ENCODE measurements around the gene E4F1.
A peak's percentile ranks its signal among the peaks of the same experiment; 100 is the strongest.
"Not testable (repeated sequence)": the region's sequence is repeated elsewhere in the genome, so short reads cannot be mapped to it uniquely, and the experiment has no call there.

The E4F1 gene

GRCh38 chr16:2190659-2191445 is 32.5 kb upstream of the E4F1 start:
- no peak for DNase-seq

- DNase-seq, result no peak
Measured at GRCh38 chr16:2191446-2191706, 32.0 kb upstream of the E4F1 start.

- no peak for DNase-seq
Measured at GRCh38 chr16:2194166-2194834, 29.1 kb upstream of the E4F1 start.

GRCh38 chr16:2194852-2195321 is 28.5 kb upstream of the E4F1 start:
- peak; percentile 33 for DNase-seq

GRCh38 chr16:2195322-2196161 is 27.8 kb upstream of the E4F1 start:
- no peak for DNase-seq

- DNase-seq, result no peak
Measured at GRCh38 chr16:2196162-2196980, 27.0 kb upstream of the E4F1 start, which contains the start of gene CASKIN1. TSS of gene CASKIN1 (minus strand) at chr16:2196605. CDS start at chr16:2196432, 173 bp downstream.

GRCh38 chr16:2196981-2197511 is 26.3 kb upstream of the E4F1 start:
- no peak for DNase-seq

- DNase-seq, result no peak
Measured at GRCh38 chr16:2197765-2198164, 25.6 kb upstream of the E4F1 start.

GRCh38 chr16:2198283-2198682 is 25.1 kb upstream of the E4F1 start:
- no peak for DNase-seq

- no peak for DNase-seq
Measured at GRCh38 chr16:2199095-2199494, 24.3 kb upstream of the E4F1 start.

GRCh38 chr16:2199621-2200139 is 23.7 kb upstream of the E4F1 start:
- no peak for DNase-seq

- DNase-seq, result no peak
Measured at GRCh38 chr16:2200313-2200712, 23.1 kb upstream of the E4F1 start.

GRCh38 chr16:2203119-2203688 is 20.2 kb upstream of the E4F1 start:
- not testable (repeated sequence) for DNase-seq

GRCh38 chr16:2204416-2205103 is 18.8 kb upstream of the E4F1 start:
- DNase-seq, result no peak

- peak; percentile 88 for DNase-seq
Measured at GRCh38 chr16:2205104-2205966, 18.1 kb upstream of the E4F1 start, which contains the start of gene MLST8. TSS of gene MLST8 (plus strand) at chr16:2205454. CDS start at chr16:2206086, 632 bp downstream.

- no peak for DNase-seq
Measured at GRCh38 chr16:2205967-2206313, 17.5 kb upstream of the E4F1 start.

GRCh38 chr16:2206420-2206779 is 17.0 kb upstream of the E4F1 start:
- DNase-seq, result no peak

- DNase-seq, result no peak
Measured at GRCh38 chr16:2206780-2207433, 16.5 kb upstream of the E4F1 start.

- DNase-seq, result no peak
Measured at GRCh38 chr16:2207872-2208271, 15.5 kb upstream of the E4F1 start.

- DNase-seq, result no peak
Measured at GRCh38 chr16:2208308-2208707, 15.1 kb upstream of the E4F1 start.

All from activated CD4-positive, alpha-beta T cell treated with anti-CD3 and anti-CD28 coated beads for 1 hour (primary cell).